Measurements from ENCODE around the gene HPD. TPM values are rescaled to one million over a fixed set of nuclear protein-coding genes. Genes with fewer than 3 reads are reported as not detected.
A peak's percentile ranks its signal among the peaks of the same experiment; 100 is the strongest.

HPD gene
- total and polyA plus RNA-seq, 2 donors (not counting 3 experiments of a cell fraction or from before 2014, with no cell fraction given), result not detected

GRCh38 chr12:121894633-121895032 is 36.0 kb upstream of the HPD start:
- Histone ChIP-seq H3K27me3 (ENCODE audit: control insufficient read depth in 2 of 2, insufficient read depth in 2 of 2, low read length in 2 of 2) (no peaks in the 10 kb centered on the region), H3K4me2 (ENCODE audit: insufficient read depth, low read length) (no peak overlapping the region), H3K79me2 (ENCODE audit: control insufficient read depth, insufficient read depth, low read length) (peaks cover 40% of the 10 kb centered on the region), H2AFZ (ENCODE audit: low read depth, low read length) (no peak overlapping the region), H3K36me3 (ENCODE audit: control insufficient read depth in 2 of 2, extremely low read depth in 1 of 2, insufficient read depth in 2 of 2, low read length in 2 of 2) (peaks cover 10 to 21% of the 10 kb centered on the region in 2 experiments), H3K4me3 (replicated peaks in 1 of 3; ENCODE audit: insufficient read depth in 1 of 3, low read depth in 1 of 3, low read length in 3 of 3) (no peak overlapping the region), H3K9me1 (replicated peaks; ENCODE audit: control insufficient read depth, extremely low read depth, insufficient read depth, low read length) (no peaks in the 10 kb centered on the region), H3K9me3 (replicated peaks; ENCODE audit: control insufficient read depth, insufficient read depth, low read length) (no peaks in the 10 kb centered on the region), H3K4me1 (ENCODE audit: control insufficient read depth, extremely low read depth, insufficient read depth, low read length) (peaks cover 11% of the 10 kb centered on the region), H3K27ac (ENCODE audit: insufficient read depth, low read depth, low read length) (no peak overlapping the region), H4K20me1 (replicated peaks; ENCODE audit: control insufficient read depth, extremely low read depth, insufficient read depth, low read length) (no peaks in the 10 kb centered on the region), H3K9ac (replicated peaks; ENCODE audit: extremely low read depth, insufficient read depth, low read length) (no peak overlapping the region)
- intact Hi-C loops (cut with micrococcal nuclease), result no loop called here
- peak; percentile 30 for DNase-seq (ENCODE audit: low read depth, low spot score)
- FAIRE-seq, result no peak
- TF ChIP-seq FOS (IDR thresholded peaks at IDR 0.05; ENCODE audit: borderline replicate concordance, insufficient read depth, low read length) (no peak), EZH2 (IDR thresholded peaks at IDR 0.05; ENCODE audit: borderline replicate concordance, low read depth, low read length, severe bottlenecking) (no peak), CTCF (IDR thresholded peaks at IDR 0.05; ENCODE audit: extremely low read depth in 1 of 2, insufficient read depth in 1 of 2, low read depth in 1 of 2, low read length in 2 of 2) (peak; percentile 14 to 19), GATA2 (IDR thresholded peaks at IDR 0.05; ENCODE audit: insufficient read depth, insufficient read length, low read depth, low read length) (no peak), MYC (IDR thresholded peaks at IDR 0.05; ENCODE audit: low read depth, low read length) (no peak), POLR2AphosphoS5 (IDR thresholded peaks at IDR 0.05; ENCODE audit: insufficient read depth, low read depth, low read length) (no peak)
- POLR2A ChIA-PET, result no interaction called here
- CTCF ChIA-PET, result interaction anchor here (1.3 to 7.4 kb wide), 2 partner anchors 83 to 99 kb away, joined by 5 to 101 read pairs; partner anchors contain the start of gene RHOF
- dilution Hi-C loops (cut with MboI; ENCODE audit: extremely low pct_ligation_motif_present, low sequenced_read_pairs), result no loop called here
- BruUV-seq (replicated peaks), result no TSS peak
